GM19035 (cell line): Measurements from ENCODE around the gene GAD1.

ENCODE experiments used
- ATAC-seq: cut with Tn5 transposase; IDR thresholded peaks from one replicate; pipeline ENCODE4 v1.9.1; 2021; ENCODE audit not compliant: unreplicated experiment

Gene GAD1

DNA sequence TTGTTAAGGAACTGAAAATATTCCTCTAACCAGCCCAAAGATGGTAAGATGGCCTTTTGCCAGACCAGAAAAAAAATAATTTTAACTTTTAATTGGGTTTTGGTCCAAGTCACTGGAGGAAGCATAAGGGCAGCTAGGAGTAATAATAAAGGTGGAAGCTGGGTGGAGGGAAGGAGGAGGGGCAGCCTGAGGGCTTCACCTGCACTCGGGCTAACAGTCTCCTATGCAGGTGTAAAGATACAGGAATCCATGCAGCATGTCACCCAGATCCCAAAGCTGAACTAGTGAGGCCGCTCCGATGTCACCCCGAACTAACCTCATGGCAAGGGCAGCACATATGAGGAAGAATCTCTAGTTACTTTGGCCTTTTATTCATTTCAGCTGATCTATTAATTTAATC is 75.2 kb downstream of the GAD1 start:
- no peak for ATAC-seq

GRCh38 chr2:170892391-170892951 is 75.8 kb downstream of the GAD1 start:
- no peak for ATAC-seq

GRCh38 chr2:170895023-170895757 is 78.5 kb downstream of the GAD1 start:
- ATAC-seq: no peak

- no peak for ATAC-seq
Measured at GRCh38 chr2:170896622-170897021, 79.9 kb downstream of the GAD1 start.

GRCh38 chr2:170897108-170897507 is 80.4 kb downstream of the GAD1 start:
- no peak for ATAC-seq

DNA sequence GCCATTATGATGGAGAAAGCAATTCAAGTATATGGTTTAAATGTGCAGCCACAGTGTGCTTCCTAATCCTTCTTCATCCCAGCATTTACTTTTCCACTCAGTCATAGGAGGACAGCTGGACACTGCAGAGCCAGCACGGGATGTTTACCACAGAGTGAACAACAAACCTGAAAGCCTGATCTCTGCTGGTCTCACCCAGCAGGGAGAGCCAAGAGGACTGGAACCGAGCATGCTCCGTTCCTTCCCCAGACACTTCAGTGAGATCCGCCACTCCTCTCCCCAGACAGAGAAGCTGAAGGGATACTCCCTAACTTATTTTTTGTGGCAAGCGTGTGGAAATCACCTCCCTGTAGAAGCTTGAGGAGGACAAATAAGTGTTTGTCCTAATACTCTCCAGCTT is 89.2 kb downstream of the GAD1 start:
- ATAC-seq: no peak
